HepG2 (cell line): ENCODE results near the gene RNASE13. TPM values are rescaled to one million over a fixed set of nuclear protein-coding genes. Genes with fewer than 3 reads are reported as not detected.

ENCODE experiments used
- CCAR2 ChIP-seq: fragments of 200-400 bp; formaldehyde crosslinking; optimal IDR thresholded peaks from 2 replicates; pipeline ENCODE3; 2018; ENCODE audit warnings: low read depth, mild to moderate bottlenecking, low read length, moderate library complexity
- FLYWCH1 ChIP-seq: sonication (generic); formaldehyde crosslinking; IDR thresholded peaks from 2 replicates; pipeline ENCODE4 v1.8.1; 2023; ENCODE audit warnings: mild to moderate bottlenecking, missing genetic modification reagents
- HNRNPK ChIP-seq: fragments of 200-400 bp; formaldehyde crosslinking; IDR thresholded peaks from 2 replicates; pipeline ENCODE4 v1.6.1; 2018; ENCODE audit warnings: low read length, low read depth, moderate library complexity, mild to moderate bottlenecking; ENCODE audit not compliant: poor library complexity, severe bottlenecking
- IKZF5 ChIP-seq: IDR thresholded peaks from 2 replicates; pipeline ENCODE4 v1.6.1; 2018; ENCODE audit warnings: missing genetic modification reagents, mild to moderate bottlenecking, missing compliant biosample characterization
- MAFF ChIP-seq: IDR thresholded peaks from 2 replicates; pipeline ENCODE4 v1.6.1; 2011; ENCODE audit warnings: low read depth, low read length, improper control_type of control experiment
- NFE2L1 ChIP-seq: sonication (generic); formaldehyde crosslinking; IDR thresholded peaks from 2 replicates; pipeline ENCODE4 v1.4.0; 2020; ENCODE audit warnings: missing genetic modification reagents, mild to moderate bottlenecking, borderline replicate concordance
- NPAS2 ChIP-seq: sonication (generic); formaldehyde crosslinking; IDR thresholded peaks from 2 replicates; pipeline ENCODE4 v1.8.0; 2022; ENCODE audit warnings: mild to moderate bottlenecking, missing genetic modification reagents, borderline replicate concordance
- PAX8 ChIP-seq: sonication (generic); formaldehyde crosslinking; IDR thresholded peaks from 2 replicates; pipeline ENCODE4 v1.8.0; 2022; ENCODE audit warnings: mild to moderate bottlenecking, missing genetic modification reagents, borderline replicate concordance
- SIN3B ChIP-seq: fragments of 150-350 bp; IDR thresholded peaks from 2 replicates; pipeline ENCODE4 v1.6.1; 2014; ENCODE audit warnings: low read length
- SP140L ChIP-seq: sonication (generic); formaldehyde crosslinking; IDR thresholded peaks from 2 replicates; pipeline ENCODE4 v1.4.0; 2020; ENCODE audit warnings: missing genetic modification reagents, borderline replicate concordance
- SYNCRIP ChIP-seq: fragments of 200-400 bp; formaldehyde crosslinking; IDR thresholded peaks from 2 replicates; pipeline ENCODE4 v1.6.1; 2018; ENCODE audit warnings: mild to moderate bottlenecking, low read depth, low read length; ENCODE audit not compliant: insufficient read depth
- THAP8 ChIP-seq: sonication (generic); formaldehyde crosslinking; IDR thresholded peaks from 2 replicates; pipeline ENCODE4 v1.5.1; 2020; ENCODE audit warnings: missing genetic modification reagents, mild to moderate bottlenecking, borderline replicate concordance
- ZFP36 ChIP-seq: fragments of 150-350 bp; IDR thresholded peaks from 2 replicates; pipeline ENCODE4 v1.6.1; 2018; ENCODE audit warnings: borderline replicate concordance, low read length, low read depth; ENCODE audit not compliant: partially characterized antibody
- ZNF282 ChIP-seq: fragments of 450-650 bp; IDR thresholded peaks from 2 replicates; pipeline ENCODE4 v1.6.1; 2018; ENCODE audit not compliant: partially characterized antibody
- ZNF513 ChIP-seq: sonication (generic); formaldehyde crosslinking; conservative IDR thresholded peaks from 2 replicates; pipeline ENCODE4 v1.5.0; 2020; ENCODE audit warnings: missing genetic modification reagents
- ZNF740 ChIP-seq: sonication (generic); formaldehyde crosslinking; IDR thresholded peaks from 2 replicates; pipeline ENCODE4 v1.4.0; 2020; ENCODE audit warnings: missing genetic modification reagents
- polyA plus RNA-seq, 8 experiments: library from polyadenylated mRNA; depleted of rRNA in 3 of 8; stranded (reverse) in 7 of 8; unstranded in 1 of 8; fragments of >200 nt; fragmentation: Illumina TruSeq in 4 of 8; extraction: Trizol in 4 of 8; gene quantifications; 2 replicates each; pipeline versions ENCODE4 v1.2.1 to v1.2.3, GENCODE V29; 2011 to 2016; ENCODE audit warnings: low read depth in 4 of 8, missing spikeins in 1 of 8, mixed read lengths in 1 of 8; ENCODE audit not compliant: insufficient read depth in 1 of 8
- total RNA-seq, 5 experiments: library from RNA; depleted of rRNA; stranded (reverse); fragments of >200 nt; fragmentation: Illumina TruSeq; extraction: Trizol; gene quantifications; 2 replicates each; pipeline ENCODE4 v1.2.3, GENCODE V29; 2016; ENCODE audit warnings: low read depth in 1 of 5
- TF ChIP-seq, protein P1 (sequence below): sonication (generic); formaldehyde crosslinking; IDR thresholded peaks from 2 replicates; pipeline ENCODE4 v1.4.0; 2020; ENCODE audit warnings: mild to moderate bottlenecking, missing genetic modification reagents

Gene RNASE13
- total and polyA plus RNA-seq, 2 of the 13 experiments (the other 11 are each of a cell fraction or from before 2014, with no cell fraction given): 1.0 TPM; not detected in 1

- TF ChIP-seq, protein P1, sequence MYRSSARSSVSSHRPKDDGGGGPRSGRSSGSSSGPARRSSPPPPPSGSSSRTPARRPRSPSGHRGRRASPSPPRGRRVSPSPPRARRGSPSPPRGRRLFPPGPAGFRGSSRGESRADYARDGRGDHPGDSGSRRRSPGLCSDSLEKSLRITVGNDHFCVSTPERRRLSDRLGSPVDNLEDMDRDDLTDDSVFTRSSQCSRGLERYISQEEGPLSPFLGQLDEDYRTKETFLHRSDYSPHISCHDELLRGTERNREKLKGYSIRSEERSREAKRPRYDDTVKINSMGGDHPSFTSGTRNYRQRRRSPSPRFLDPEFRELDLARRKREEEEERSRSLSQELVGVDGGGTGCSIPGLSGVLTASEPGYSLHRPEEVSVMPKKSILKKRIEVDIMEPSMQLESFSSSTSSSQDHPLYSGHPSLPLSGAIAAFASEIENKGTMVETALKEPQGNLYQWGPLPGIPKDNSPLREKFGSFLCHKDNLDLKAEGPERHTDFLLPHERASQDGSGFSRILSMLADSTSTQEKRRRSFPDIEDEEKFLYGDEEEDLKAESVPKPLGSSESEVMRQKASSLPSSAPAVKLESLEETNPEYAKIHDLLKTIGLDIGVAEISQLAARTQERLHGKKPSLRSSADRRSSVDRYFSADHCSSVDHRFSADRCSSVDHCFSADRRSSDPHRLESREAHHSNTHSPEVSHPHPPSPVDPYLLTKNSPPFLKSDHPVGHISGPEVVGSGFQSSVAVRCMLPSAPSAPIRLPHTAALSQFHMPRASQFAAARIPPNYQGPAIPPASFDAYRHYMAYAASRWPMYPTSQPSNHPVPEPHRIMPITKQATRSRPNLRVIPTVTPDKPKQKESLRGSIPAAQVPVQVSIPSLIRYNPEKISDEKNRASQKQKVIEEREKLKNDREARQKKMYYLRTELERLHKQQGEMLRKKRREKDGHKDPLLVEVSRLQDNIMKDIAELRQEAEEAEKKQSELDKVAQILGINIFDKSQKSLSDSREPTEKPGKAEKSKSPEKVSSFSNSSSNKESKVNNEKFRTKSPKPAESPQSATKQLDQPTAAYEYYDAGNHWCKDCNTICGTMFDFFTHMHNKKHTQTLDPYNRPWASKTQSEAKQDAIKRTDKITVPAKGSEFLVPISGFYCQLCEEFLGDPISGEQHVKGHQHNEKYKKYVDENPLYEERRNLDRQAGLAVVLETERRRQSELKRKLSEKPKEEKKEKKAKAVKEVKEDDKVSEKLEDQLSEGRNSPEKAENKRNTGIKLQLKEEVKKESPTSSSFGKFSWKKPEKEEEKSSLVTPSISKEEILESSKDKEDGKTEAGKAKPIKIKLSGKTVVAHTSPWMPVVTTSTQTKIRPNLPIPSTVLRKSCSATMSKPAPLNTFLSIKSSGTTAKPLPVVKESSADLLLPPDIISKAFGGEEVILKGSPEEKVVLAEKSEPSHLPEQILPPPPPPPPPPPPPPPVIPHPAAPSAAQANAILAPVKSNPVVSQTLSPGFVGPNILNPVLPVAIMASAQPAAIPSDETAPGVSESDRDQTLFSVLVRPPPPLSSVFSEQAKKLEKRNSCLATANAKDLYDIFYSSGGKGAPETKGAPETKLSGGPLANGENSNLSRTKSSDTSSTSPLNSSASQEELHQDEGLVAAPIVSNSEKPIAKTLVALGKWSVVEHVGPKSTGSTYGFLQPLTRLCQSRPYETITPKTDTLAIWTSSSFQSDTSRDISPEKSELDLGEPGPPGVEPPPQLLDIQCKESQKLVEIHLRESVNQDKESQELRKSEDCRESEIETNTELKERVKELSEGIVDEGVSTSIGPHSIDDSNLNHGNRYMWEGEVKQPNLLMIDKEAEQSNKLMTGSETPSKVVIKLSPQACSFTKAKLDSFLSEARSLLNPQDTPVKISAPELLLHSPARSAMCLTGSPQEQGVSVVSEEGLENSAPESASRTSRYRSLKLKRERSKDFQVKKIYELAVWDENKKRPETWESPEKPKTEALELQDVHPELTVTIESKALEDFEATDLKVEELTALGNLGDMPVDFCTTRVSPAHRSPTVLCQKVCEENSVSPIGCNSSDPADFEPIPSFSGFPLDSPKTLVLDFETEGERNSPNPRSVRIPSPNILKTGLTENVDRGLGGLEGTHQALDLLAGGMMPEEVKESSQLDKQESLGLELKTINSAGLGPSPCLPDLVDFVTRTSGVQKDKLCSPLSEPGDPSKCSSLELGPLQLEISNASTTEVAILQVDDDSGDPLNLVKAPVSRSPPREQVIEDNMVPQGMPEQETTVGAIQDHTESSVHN: 0 out of 2 replicates have a peak, but pooled peaks have one; percentile 69
- TF ChIP-seq IKZF5: no peak
- TF ChIP-seq NPAS2 (CRISPR knock-in tag): peak; percentile 93
- peak; percentile 38 for TF ChIP-seq HNRNPK
- TF ChIP-seq ZNF513 (CRISPR knock-in tag): no peak
- no peak for TF ChIP-seq PAX8 (CRISPR knock-in tag)
- TF ChIP-seq ZNF282: no peak
- TF ChIP-seq SP140L (CRISPR knock-in tag): no peak
- no peak for TF ChIP-seq ZFP36
- no peak for TF ChIP-seq SIN3B
- no peak for TF ChIP-seq CCAR2
- peak; percentile 71; the same call in 1 of the 2 replicates for TF ChIP-seq THAP8 (CRISPR knock-in tag)
- TF ChIP-seq FLYWCH1 (CRISPR knock-in tag): no peak
- TF ChIP-seq ZNF740 (CRISPR knock-in tag): peak; percentile 71; the same call in 1 of the 2 replicates
- TF ChIP-seq MAFF: no peak
- no peak for TF ChIP-seq NFE2L1 (CRISPR knock-in tag)
- no peak for TF ChIP-seq SYNCRIP
Observed at GRCh38 chr14:21070610-21071224, 36.1 kb upstream of the RNASE13 start (continued).
